DMS53 (cell line): ENCODE results near the gene C13orf46.
"Not testable (repeated sequence)": the region's sequence is repeated elsewhere in the genome, so short reads cannot be mapped to it uniquely, and the experiment has no call there.

Experiments used
- DNase-seq: peaks from one replicate; lab custom pipeline; 2025; lab: John Stamatoyannopoulos, UW

C13orf46 gene

GRCh38 chr13:113991676-113992179 is 17.9 kb upstream of the C13orf46 start:
- no peak for DNase-seq

DNA sequence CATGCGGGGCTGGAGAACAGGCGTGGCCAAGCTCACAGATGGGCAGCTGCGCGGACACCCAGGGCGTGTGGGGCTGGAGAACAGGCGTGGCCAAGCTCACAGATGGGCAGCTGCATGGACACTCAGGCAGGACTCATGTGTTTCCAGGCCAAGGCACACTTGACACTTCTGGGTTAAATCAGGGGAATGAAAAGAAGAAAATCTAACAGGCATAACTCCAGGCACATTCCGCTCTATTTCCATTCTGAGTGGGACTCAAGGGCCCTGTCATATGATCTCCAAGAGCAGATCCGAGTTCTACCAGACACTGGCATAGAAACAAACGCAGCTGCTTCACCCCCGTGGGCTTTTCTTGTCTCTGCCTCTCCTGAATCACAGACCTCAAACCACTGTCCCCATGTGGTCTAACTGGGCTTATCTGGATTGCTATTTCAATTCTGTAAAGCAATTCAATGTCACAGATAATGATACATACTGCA is 17.4 kb upstream of the C13orf46 start:
- peak; percentile 11 for DNase-seq

- no peak for DNase-seq
Measured at GRCh38 chr13:113990321-113990837, 16.5 kb upstream of the C13orf46 start.

DNA sequence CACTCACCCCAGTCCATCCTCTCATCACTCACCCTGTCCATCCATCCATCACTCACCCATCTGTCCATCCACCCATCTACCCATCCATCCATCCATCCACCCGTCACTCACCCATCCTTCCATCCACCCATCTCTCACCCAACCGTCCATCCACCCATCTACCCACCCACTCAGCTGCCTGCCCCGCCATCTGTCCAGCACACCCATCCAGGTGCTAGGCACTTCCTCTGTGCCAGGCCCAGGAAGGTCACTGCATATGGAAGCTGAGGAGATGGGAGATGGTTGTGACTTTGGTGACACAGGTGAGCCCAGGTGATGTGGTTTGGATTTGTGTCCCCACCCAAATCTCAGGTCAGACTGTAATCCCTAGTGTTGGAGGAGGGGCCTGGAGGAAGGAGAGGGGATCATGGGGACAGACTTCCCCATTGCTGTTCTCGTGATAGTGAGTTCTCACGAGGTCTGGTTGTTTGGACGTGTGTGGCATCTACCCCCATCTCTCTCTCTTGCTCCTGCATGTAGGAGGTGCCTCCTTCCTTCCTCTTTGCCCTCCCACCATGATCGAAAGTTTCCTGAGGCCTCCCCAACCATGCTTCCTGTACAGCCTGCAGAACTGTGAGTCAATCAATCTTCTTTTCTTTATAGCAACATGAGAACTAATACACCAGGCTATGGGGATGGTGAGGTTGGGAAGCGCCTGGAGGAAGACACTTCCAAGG is 15.9 kb upstream of the C13orf46 start:
- DNase-seq = no peak

- not testable (repeated sequence) for DNase-seq
Measured at GRCh38 chr13:113988859-113989258, 15.0 kb upstream of the C13orf46 start.

DNA sequence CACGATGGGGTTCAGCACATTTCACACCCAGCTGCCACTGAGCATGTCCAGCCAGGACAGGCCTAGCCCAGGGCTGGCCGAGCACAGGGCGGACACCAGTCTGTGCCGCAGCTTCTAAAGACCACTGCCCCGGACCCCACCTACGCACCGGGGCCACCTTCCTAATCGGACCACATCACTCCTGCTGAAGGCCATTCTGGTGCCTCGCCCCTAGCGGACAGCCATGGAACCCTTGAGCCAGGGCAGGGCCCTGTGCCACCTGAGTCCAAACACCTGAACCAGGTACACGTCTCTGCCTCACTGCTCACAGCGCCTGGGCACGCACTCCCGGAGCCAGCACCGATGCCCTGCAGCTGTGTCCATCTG is 8.4 kb upstream of the C13orf46 start:
- DNase-seq = no peak

GRCh38 chr13:113981611-113982295 is 7.9 kb upstream of the C13orf46 start:
- no peak for DNase-seq

DNA sequence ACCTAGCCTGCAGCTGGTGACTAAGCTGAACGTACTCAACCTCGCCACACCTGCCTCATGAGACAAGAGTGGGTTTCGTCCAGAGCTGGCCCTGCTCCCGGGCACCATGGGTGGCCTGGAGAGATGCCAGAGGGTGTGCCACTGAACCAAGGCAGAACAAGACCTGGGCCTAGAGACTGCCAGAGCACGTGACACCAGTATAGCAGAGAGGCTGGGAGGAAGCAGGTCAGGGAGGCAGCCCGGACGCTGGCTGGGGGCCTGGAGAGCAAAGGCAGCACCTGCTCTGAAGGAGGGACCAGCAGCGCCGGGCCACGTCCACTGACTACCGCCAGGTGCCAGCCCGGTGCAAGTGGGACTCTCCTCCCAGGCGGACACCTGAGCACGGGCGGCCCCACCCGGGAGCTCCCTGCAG is 7.3 kb upstream of the C13orf46 start:
- peak; percentile 87 for DNase-seq

GRCh38 chr13:113980489-113981064 is 6.7 kb upstream of the C13orf46 start:
- DNase-seq = no peak

GRCh38 chr13:113979791-113980471 is 6.1 kb upstream of the C13orf46 start:
- DNase-seq = no peak

GRCh38 chr13:113978741-113979481 is 5.0 kb upstream of the C13orf46 start:
- DNase-seq = no peak

DNA sequence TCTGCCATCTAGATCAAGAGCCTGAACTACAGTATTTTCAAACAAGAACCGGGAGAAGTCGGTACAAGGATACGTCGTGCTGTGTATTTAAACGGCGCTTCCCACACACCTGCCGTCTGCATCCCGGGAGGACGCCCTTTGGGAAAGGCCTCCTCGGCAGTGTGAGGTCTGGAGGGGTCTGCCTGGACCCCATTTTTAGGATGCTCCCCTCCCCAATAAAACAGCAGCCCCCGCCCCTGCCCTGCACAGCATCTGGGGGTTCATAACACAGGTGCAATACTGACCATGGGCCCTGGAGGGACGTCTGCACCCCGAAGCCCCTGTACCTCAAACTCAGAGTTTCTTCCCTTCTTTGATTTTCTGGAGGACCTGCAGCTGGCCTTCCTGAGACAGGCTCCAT is 4.1 kb upstream of the C13orf46 start:
- no peak for DNase-seq

- no peak for DNase-seq
Measured at GRCh38 chr13:113976711-113977684, 3.1 kb upstream of the C13orf46 start.

DNA sequence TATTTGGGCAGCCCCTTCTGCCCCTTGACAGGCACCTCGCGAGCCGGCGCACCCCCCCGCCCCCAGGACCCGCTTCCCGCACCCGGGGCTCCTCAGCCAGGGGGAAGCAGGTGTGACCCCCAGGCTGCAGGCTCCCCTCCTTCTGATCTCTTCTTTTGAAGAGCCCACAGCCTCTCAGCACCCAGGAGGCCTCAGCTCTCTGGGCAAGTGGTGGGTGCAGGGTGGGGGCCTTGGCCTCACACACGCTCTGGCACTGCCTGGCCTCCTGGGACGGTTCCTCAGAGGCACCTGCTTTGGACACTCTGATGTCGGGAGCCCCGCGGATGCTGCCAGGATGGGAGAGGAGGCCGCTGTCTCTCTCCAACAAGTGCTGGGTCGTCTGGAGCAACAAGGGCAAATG is 1.5 kb upstream of the C13orf46 start:
- no peak for DNase-seq

DNA sequence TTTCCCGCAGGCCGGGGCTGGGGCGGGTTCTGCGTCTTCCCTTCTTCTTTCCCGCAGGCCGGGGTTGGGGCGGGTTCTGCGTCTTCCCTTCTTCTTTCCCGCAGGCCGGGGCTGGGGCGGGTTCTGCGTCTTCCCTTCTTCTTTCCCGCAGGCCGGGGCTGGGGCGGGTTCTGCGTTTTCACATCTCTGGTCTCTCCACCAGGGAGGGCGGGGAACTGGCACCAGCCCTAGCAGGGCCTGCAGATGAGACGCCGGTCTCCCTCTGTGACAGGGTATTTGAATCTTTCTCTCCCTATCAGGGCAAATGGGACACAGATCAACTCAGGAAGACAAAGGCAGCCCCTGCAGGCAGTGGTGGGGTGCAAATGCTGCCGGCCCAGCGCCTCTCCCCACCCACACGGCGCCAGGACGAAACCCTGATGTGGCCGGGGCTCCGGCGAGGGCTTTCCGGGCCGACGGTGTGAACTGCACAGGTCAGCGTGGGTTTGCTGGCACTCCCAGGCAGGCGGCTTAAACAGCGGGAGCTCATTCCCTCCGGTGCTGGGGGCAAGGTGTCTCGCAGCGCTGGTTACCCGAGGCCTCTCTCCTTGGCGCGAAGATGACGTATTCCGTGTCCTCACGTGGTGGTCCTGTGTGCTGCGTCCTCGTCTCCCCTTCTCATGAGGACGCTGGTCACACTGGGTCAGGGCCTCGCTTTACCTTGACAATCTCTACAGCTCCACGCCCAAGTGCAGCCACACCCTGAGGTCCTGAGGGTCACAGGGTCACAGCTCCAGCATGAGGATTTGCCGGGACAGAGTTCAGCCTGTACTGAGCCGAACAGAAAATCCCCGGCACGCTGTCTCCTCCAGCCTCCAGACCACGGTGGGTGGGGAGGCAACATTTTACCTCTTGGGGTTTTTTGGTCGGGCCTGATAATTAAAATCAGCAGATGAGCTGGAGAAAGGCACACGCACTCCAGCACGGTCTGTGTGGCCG is 717 bp upstream of the C13orf46 start:
- no peak for DNase-seq

DNA sequence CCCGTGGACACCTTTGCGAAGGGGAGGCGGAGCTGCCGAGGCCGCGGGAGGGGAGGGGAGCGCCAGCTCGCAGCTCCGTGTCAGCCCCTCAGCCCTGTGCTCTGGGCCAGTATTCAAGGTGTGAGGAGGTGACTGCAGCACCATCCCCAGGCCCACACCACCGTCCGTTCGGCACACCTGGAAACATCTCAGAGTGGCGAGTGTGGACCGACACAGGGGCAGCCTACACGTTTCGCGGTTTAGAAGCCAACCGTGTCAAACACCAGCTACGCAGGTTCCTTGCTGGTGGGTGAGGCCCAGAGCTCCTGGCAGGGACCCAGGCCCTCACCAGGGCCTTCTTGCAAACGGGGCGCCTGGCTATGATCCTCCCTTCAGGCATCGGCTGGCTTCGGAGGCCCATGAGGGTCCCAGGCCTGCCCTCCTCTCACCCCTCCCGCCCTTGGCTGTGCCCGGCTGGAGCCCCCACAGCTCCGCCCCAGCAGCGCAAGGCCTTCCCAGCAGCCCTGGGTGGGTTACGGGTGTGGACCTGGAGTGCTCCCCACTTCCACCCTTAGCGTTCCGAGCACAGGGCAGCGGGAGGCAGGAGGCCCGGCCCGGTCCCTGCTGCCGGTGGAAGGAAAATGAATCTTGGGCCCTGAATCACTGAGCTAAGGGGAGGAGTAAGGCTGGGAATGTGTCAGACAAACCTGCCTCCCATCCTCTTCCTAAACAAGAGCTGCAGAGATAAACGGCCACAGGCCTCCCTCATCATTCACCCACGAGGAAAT is 1.2 kb downstream of the C13orf46 start:
- no peak for DNase-seq

DNA sequence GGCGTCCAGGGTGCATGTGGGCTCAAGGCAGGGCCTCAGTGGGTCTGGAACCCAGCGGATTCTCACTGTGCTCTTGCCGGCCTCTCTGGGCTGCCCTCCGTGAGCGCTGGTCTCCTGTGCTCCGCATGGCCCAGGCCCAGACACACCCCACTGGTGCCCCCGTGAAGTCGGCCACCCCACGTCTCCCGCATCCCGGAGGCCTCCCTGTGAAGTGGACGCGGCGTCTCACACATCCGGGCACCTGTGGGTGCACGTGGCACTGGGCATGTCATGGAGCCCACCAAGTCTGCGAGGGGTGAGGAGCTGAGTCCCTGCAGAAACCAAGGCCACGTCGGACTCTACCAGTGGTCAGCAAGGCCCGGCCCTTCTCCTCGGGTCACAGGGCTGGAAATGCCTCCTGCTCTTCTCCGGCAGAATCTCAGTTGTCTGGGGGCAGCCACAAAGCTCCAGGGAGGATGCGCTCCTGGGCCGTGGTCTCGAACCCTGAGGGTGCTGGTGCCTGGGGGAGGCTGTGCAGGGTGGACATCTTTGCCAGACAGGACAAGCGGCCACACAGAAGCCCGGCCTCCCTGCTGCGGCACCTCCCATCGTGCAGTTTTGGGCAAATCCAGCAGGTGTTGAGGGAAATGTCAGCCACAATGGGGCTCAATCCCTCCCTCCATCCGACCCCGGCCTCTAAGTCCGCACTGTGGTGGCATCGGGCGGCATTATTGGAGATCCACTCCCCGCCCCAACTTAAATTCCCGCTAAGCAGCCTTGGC is 2.2 kb downstream of the C13orf46 start:
- DNase-seq = no peak
